ENCODE results near the gene SLX9. TPM values are rescaled to one million over a fixed set of nuclear protein-coding genes. Genes with fewer than 3 reads are reported as not detected.

Gene SLX9
- total and polyA plus RNA-seq, 8 donors = 10.5 to 21.7 (median 13.6) TPM

DNA sequence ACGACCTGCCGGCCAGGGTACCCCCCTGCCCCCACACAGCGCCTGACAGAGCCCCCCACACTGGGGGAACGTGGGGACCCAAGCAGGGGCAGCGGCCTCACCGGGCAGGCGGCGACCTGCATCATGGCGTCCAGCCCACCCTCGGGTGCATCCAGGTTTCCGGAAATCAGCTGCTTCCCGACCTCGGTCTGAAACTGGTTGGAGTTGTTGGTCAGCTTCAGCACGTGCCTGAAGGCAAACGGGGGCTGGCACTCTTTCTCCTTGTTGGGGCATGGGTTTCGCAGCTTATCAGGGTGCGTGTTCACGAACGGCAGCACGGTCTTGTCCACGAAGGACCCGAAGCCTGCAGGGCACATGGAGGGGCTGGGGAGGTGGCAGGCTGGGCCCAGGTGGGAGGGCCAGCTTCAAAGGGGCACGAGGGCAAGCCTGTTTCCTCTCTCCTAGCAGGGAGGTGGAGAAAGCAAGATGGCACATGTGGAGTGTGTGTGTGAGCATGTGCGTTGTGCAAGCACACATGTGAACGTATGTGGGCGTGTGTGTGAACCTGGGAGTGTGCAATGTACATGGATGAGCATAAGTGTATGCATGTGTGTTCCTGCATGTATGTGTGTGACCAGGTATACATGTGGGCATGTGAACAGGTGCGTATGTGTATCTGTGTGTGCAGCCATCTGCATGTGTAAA lies 38.3 kb upstream of the SLX9 start:
- intact Hi-C loops (cut with DNase I) = no loop called here
- Histone ChIP-seq H3K27ac (no peak overlapping the region), H3K27me3 (no peaks in the 10 kb centered on the region), H3K9me3 (no peaks in the 10 kb centered on the region), H3K4me3 (no peak overlapping the region), H3K4me1 (no peaks in the 10 kb centered on the region), H3K36me3 (no peaks in the 10 kb centered on the region)
- DNase-seq = peak in 2 of 6 donors; percentile 40 to 44
- WGBS, 2 donors = 54 to 63% methylated on average over 24 to 27 of the region's 27 CpGs
- ATAC-seq = no peak
- no peak for FAIRE-seq
- TF ChIP-seq, protein P1, sequence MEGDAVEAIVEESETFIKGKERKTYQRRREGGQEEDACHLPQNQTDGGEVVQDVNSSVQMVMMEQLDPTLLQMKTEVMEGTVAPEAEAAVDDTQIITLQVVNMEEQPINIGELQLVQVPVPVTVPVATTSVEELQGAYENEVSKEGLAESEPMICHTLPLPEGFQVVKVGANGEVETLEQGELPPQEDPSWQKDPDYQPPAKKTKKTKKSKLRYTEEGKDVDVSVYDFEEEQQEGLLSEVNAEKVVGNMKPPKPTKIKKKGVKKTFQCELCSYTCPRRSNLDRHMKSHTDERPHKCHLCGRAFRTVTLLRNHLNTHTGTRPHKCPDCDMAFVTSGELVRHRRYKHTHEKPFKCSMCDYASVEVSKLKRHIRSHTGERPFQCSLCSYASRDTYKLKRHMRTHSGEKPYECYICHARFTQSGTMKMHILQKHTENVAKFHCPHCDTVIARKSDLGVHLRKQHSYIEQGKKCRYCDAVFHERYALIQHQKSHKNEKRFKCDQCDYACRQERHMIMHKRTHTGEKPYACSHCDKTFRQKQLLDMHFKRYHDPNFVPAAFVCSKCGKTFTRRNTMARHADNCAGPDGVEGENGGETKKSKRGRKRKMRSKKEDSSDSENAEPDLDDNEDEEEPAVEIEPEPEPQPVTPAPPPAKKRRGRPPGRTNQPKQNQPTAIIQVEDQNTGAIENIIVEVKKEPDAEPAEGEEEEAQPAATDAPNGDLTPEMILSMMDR (IDR thresholded peaks at IDR 0.05) = no peak

- FAIRE-seq (no peak), DNase-seq (peak in 1 of 6 donors; percentile 47), ATAC-seq (no peak)
- Histone ChIP-seq H3K4me3 (no peak overlapping the region), H3K27me3 (no peaks in the 10 kb centered on the region), H3K4me1 (no peaks in the 10 kb centered on the region), H3K36me3 (no peaks in the 10 kb centered on the region), H3K9me3 (no peaks in the 10 kb centered on the region), H3K27ac (no peak overlapping the region)
- intact Hi-C loops (cut with DNase I) = no loop called here
- TF ChIP-seq, protein P1 (IDR thresholded peaks at IDR 0.05) = no peak
- 76 to 85% methylated on average over 30 of the region's 30 CpGs for WGBS, 2 donors
Measured at GRCh38 chr21:44902268-44903049, 37.4 kb upstream of the SLX9 start.

DNA sequence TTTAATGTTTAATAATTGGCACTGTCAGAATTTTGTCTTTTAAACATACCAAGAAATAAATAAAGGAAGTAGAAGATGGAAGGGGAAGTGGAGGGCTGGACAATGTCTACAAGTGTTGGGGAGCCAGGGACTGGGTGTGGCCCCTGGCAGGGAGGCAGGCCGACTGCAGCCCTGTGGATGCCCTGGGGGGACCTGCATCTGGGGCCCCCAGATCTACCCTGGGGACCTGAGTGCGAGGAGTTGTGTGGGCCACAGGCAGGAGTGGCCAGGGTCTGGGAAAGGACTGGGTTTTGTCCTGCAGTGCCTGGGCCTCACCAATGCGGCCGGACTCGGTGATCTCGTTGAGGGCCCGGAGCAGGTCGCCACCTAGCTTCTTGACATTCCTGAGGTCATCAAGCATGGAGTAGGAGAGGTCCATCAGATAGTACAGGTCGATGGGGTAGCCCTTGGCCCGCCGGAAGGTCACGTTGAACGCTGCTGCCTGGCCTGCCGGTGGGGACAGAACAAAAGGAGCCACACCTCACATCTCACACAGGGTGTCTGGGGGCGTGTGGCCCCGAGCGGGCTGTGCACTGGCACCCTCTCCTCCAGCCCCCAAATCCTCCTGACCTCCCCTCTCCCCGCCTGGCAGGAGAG lies 36.7 kb upstream of the SLX9 start:
- Histone ChIP-seq H3K4me3 (no peak overlapping the region), H3K27me3 (no peaks in the 10 kb centered on the region), H3K4me1 (no peaks in the 10 kb centered on the region), H3K36me3 (no peaks in the 10 kb centered on the region), H3K27ac (no peak overlapping the region), H3K9me3 (no peaks in the 10 kb centered on the region)
- no peak for DNase-seq
- FAIRE-seq = no peak
- intact Hi-C loops (cut with DNase I) = no loop called here
- TF ChIP-seq, protein P1 (IDR thresholded peaks at IDR 0.05) = no peak
- 59 to 74% methylated on average over 17 to 18 of the region's 18 CpGs for WGBS, 2 donors
- peak in 1 of 4 donors; percentile 39 for ATAC-seq

DNA sequence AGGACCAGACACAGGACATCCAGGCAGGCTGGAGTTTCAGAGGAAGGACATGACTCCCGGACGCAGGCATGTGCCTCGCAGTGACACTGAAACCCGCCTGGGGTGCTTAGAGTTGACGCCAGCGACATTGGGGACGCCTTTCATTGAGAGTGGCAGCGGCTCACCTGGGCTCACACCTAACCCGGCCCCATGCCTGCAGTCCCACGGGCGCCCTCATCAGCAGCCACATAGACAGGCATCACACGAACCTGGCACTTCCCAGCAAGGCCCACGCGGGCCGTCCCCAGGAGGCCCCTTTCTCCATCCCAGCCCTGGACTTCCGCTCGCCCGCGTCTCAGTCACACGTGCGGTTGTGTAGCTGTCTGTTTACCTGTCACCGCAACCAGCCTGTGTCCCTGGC lies 36.1 kb upstream of the SLX9 start:
- intact Hi-C loops (cut with DNase I) = no loop called here
- peak in 1 of 6 donors; percentile 39 for DNase-seq
- TF ChIP-seq, protein P1 (IDR thresholded peaks at IDR 0.05) = no peak
- FAIRE-seq = no peak
- Histone ChIP-seq H3K4me3 (no peak overlapping the region), H3K4me1 (no peaks in the 10 kb centered on the region), H3K27me3 (no peaks in the 10 kb centered on the region), H3K27ac (no peak overlapping the region), H3K36me3 (no peaks in the 10 kb centered on the region), H3K9me3 (no peaks in the 10 kb centered on the region)
- WGBS, 2 donors = 54 to 66% methylated on average over 22 of the region's 22 CpGs
- no peak for ATAC-seq
